Esophagus muscularis mucosa (tissue), 4 donors: ENCODE results near the gene DOC2A.

Experiments used
- CTCF ChIP-seq, 3 experiments: fragments of 200-600 bp in 2 of 3; fragments of 450-650 bp in 1 of 3; sonication (generic) in 2 of 3; IDR thresholded peaks; one replicate each; pipeline ENCODE4 v1.5.1; 2017 to 2019; ENCODE audit warnings: antibody characterized with exemption in 3 of 3, mild to moderate bottlenecking in 2 of 3, moderate library complexity in 1 of 3
- EP300 ChIP-seq: sonication (generic); formaldehyde crosslinking; IDR thresholded peaks from one replicate; pipeline ENCODE4 v1.6.1; 2017; ENCODE audit warnings: antibody characterized with exemption
- POLR2A ChIP-seq: fragments of 450-650 bp; IDR thresholded peaks from one replicate; pipeline ENCODE4 v1.6.1; 2017; ENCODE audit warnings: antibody characterized with exemption, moderate library complexity, mild to moderate bottlenecking, low read depth
- POLR2AphosphoS5 ChIP-seq, 2 donors: sonication (generic); formaldehyde crosslinking; IDR thresholded peaks; one replicate each; pipeline ENCODE4 v1.6.1; 2017; ENCODE audit warnings: antibody characterized with exemption in 2 of 2

- TF ChIP-seq CTCF (IDR thresholded peaks at IDR 0.05) (peak in 1 of 3 experiments; percentile 25), POLR2A (no peak), POLR2AphosphoS5 (IDR thresholded peaks at IDR 0.05) (no peak), EP300 (no peak)
Measured at GRCh38 chr16:30054959-30055553, 44.2 kb upstream of the DOC2A start.
